A673 (cell line): ENCODE data around the gene MRPS23.

ENCODE experiments used
- EZH2 ChIP-seq: fragments of 200-600 bp; sonication (generic); IDR thresholded peaks from 2 replicates; pipeline ENCODE4 v1.6.1; 2017; ENCODE audit warnings: borderline replicate concordance, low read depth, mild to moderate bottlenecking, mixed read lengths, antibody characterized with exemption, low read length; ENCODE audit not compliant: poor library complexity, severe bottlenecking
- TF ChIP-seq, protein P1 (sequence below): fragments of 300-800, 200-600 bp; sonication (generic); conservative IDR thresholded peaks from 2 replicates; pipeline ENCODE4 v1.5.1; 2017; ENCODE audit warnings: low read depth, mild to moderate bottlenecking, antibody characterized with exemption, low read length, moderate library complexity, mixed read lengths

DNA sequence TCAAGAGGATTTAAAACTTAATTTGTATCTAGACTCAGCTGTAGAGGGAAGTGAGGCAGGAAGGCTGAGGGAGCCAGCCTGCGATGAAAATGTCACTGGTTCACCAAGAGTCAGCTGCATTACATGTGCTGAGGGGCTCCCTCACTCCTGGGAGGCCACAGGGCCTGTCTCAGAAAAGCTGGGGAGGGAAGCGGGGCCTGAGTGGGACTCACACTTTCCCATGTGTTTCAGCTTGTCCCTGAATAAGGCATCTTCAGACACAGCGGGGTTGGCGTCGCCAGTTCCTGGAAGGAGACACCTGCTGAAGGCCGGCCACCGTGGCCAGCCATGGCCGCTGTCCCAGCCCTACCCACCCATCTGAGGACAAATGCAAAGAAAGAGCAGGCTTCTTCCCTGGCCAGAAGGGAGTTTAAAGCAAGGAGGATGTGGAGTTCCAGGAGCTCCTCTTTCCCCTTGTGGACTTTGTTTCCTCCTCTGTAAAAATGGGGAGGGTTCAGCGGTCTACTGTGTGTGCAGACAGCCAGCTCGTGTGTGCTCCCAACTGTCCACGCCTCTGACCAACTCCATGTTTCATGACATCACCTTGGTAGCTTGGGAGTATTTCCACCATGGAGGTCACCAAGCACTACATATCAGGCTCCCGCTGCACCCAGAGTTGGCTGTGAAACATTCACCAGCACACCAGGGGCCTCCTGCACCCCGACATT is 19.2 kb upstream of the MRPS23 start:
- TF ChIP-seq, protein P1, sequence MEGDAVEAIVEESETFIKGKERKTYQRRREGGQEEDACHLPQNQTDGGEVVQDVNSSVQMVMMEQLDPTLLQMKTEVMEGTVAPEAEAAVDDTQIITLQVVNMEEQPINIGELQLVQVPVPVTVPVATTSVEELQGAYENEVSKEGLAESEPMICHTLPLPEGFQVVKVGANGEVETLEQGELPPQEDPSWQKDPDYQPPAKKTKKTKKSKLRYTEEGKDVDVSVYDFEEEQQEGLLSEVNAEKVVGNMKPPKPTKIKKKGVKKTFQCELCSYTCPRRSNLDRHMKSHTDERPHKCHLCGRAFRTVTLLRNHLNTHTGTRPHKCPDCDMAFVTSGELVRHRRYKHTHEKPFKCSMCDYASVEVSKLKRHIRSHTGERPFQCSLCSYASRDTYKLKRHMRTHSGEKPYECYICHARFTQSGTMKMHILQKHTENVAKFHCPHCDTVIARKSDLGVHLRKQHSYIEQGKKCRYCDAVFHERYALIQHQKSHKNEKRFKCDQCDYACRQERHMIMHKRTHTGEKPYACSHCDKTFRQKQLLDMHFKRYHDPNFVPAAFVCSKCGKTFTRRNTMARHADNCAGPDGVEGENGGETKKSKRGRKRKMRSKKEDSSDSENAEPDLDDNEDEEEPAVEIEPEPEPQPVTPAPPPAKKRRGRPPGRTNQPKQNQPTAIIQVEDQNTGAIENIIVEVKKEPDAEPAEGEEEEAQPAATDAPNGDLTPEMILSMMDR: no peak
- TF ChIP-seq EZH2: no peak
